ENCODE measurements around the gene GAK.
"Not testable (repeated sequence)": the region's sequence is repeated elsewhere in the genome, so short reads cannot be mapped to it uniquely, and the experiment has no call there.

The GAK gene

GRCh38 chr4:951594-952468, 19.7 kb upstream of the GAK start:
- DNase-seq = no peak

- no peak for DNase-seq
Measured at GRCh38 chr4:951186-951585, 19.1 kb upstream of the GAK start.

GRCh38 chr4:950136-951020, 18.3 kb upstream of the GAK start:
- no peak for DNase-seq

GRCh38 chr4:949656-950055, 17.5 kb upstream of the GAK start:
- no peak for DNase-seq

- DNase-seq = no peak
Measured at GRCh38 chr4:948936-949300, 16.8 kb upstream of the GAK start.

GRCh38 chr4:948101-948935, 16.2 kb upstream of the GAK start:
- no peak for DNase-seq

GRCh38 chr4:947491-947971, 15.4 kb upstream of the GAK start:
- DNase-seq = no peak

GRCh38 chr4:946517-947471, 14.7 kb upstream of the GAK start:
- DNase-seq = no peak

- DNase-seq = no peak
Measured at GRCh38 chr4:946103-946450, 14.0 kb upstream of the GAK start.

GRCh38 chr4:945274-946102, 13.4 kb upstream of the GAK start:
- no peak for DNase-seq

- DNase-seq = not testable (repeated sequence)
Measured at GRCh38 chr4:939508-939907, 7.4 kb upstream of the GAK start.

- no peak for DNase-seq
Measured at GRCh38 chr4:932713-933070, 576 bp upstream of the GAK start.

- DNase-seq = no peak
Measured at GRCh38 chr4:931194-931959, 739 bp downstream of the GAK start.

GRCh38 chr4:930827-931193, 1.3 kb downstream of the GAK start:
- no peak for DNase-seq

GRCh38 chr4:930028-930551, 2.0 kb downstream of the GAK start:
- DNase-seq = no peak

GRCh38 chr4:929096-929765, 2.9 kb downstream of the GAK start:
- no peak for DNase-seq

GRCh38 chr4:927566-927965, 4.5 kb downstream of the GAK start:
- DNase-seq = not testable (repeated sequence)

GRCh38 chr4:926538-926937, 5.6 kb downstream of the GAK start:
- DNase-seq = no peak

- DNase-seq = no peak
Measured at GRCh38 chr4:925771-926500, 6.2 kb downstream of the GAK start.

Data from NCI-H2171 treated with DMSO at 0.1 percent for 48 hours (cell line).